Thyroid gland (tissue), 4 donors: ENCODE measurements around the gene TP73.

Experiments used
- POLR2A ChIP-seq, 2 donors: fragments of 450-650 bp; IDR thresholded peaks; one replicate each; pipeline ENCODE4 v1.6.1; 2017; ENCODE audit warnings: antibody characterized with exemption in 2 of 2, mild to moderate bottlenecking in 2 of 2, moderate library complexity in 1 of 2
- TF ChIP-seq, protein P1 (sequence below), 6 experiments: fragments of 200-600 bp in 3 of 6; fragments of 450-650 bp in 3 of 6; sonication (generic) in 3 of 6; IDR thresholded peaks; one replicate each; pipeline ENCODE4 v1.5.1; 2016 to 2019; ENCODE audit warnings: antibody characterized with exemption in 6 of 6, mild to moderate bottlenecking in 2 of 6, inconsistent platforms in 1 of 6, moderate library complexity in 1 of 6

DNA sequence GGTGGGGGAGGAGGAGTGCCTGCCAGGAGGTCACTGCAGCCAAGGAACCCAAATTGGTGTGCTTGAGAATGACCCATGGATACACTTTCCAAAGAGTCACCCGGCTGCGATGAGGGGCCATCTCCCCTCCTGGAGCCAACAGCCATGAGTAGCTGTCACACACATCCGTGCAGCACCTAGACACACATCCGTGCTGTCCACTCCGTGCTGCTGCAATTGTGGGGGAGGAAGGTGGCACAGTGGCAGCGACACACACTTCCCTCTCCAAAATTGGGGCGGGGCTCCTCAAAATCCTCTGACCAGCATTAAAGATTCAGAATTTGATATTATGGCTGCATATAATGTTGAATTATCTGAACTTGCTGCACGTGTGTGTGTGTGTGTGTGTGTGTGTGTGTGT lies 15.8 kb downstream of the TP73 start:
- TF ChIP-seq, protein P1, sequence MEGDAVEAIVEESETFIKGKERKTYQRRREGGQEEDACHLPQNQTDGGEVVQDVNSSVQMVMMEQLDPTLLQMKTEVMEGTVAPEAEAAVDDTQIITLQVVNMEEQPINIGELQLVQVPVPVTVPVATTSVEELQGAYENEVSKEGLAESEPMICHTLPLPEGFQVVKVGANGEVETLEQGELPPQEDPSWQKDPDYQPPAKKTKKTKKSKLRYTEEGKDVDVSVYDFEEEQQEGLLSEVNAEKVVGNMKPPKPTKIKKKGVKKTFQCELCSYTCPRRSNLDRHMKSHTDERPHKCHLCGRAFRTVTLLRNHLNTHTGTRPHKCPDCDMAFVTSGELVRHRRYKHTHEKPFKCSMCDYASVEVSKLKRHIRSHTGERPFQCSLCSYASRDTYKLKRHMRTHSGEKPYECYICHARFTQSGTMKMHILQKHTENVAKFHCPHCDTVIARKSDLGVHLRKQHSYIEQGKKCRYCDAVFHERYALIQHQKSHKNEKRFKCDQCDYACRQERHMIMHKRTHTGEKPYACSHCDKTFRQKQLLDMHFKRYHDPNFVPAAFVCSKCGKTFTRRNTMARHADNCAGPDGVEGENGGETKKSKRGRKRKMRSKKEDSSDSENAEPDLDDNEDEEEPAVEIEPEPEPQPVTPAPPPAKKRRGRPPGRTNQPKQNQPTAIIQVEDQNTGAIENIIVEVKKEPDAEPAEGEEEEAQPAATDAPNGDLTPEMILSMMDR (IDR thresholded peaks at IDR 0.05) = no peak
- no peak for TF ChIP-seq POLR2A (IDR thresholded peaks at IDR 0.05)
